ENCODE results near the gene METTL9.

GRCh38 chr16:21626659-21627277 lies 27.4 kb downstream of the METTL9 start:
- TF ChIP-seq ISL1 (CRISPR knock-in tag; IDR thresholded peaks at IDR 0.05) (peak; percentile 92), ARNTL (CRISPR knock-in tag; IDR thresholded peaks at IDR 0.05; ENCODE audit: borderline replicate concordance, low read depth) (no peak), RARB (CRISPR knock-in tag; IDR thresholded peaks at IDR 0.05) (peak; percentile 9; the same call in 1 of the 2 replicates)

Data from SK-N-SH treated with all-trans-retinoic acid at 6 μM for 48 hours (cell line).